ENCODE data around the gene ADAMTS17. TPM values are rescaled to one million over a fixed set of nuclear protein-coding genes. Genes with fewer than 3 reads are reported as not detected.

ADAMTS17 gene
- total RNA-seq (2022; extraction: Qiagen RNA extraction): 0.08 to 0.30 TPM (median 0.13 TPM) in 4 of 5 replicates, not detected in the other

GRCh38 chr15:100341750-100342560 is at the start of gene ADAMTS17:
Gene ADAMTS17, minus strand, starts transcription at chr15:100341975. Its CDS starts 76 bp downstream, at chr15:100341899.

Other genes with a start within 250 kb of the ADAMTS17 start
- gene CERS3, start 187.0 kb upstream of the ADAMTS17 start, total RNA-seq (2022; extraction: Qiagen RNA extraction): not detected in 5 replicates

Measured in A549 treated with dexamethasone at 1 μM for 4 hours (cell line).